ENCODE data around the gene TUBGCP6.

Gene TUBGCP6

GRCh38 chr22:50251477-50252081, 6.8 kb upstream of the TUBGCP6 start:
- DNase-seq (ENCODE audit: low read depth), result no peak
- TF ChIP-seq MAX (IDR thresholded peaks at IDR 0.05; ENCODE audit: low read depth, low read length) (no peak), CTCF (IDR thresholded peaks at IDR 0.05; ENCODE audit: low read depth, low read length) (no peak), MYC (IDR thresholded peaks at IDR 0.05; ENCODE audit: low read depth, low read length) (no peak), POLR2A (IDR thresholded peaks at IDR 0.05; ENCODE audit: extremely low read depth, insufficient read length) (no peak)
- H3K4me3 ChIP-seq (ENCODE audit: low read depth, low read length), result no peak overlapping the region

GRCh38 chr22:50250555-50251476, 6.0 kb upstream of the TUBGCP6 start, which contains the start of gene HDAC10:
Gene HDAC10 (minus strand): TSS chr22:50251265. CDS start chr22:50251032, 233 bp downstream.
- peak within 1 kb of the TSS; percentile 72 for H3K4me3 ChIP-seq (ENCODE audit: low read depth, low read length)
- TF ChIP-seq POLR2A (IDR thresholded peaks at IDR 0.05; ENCODE audit: extremely low read depth, insufficient read length) (peak; percentile 63), MYC (IDR thresholded peaks at IDR 0.05; ENCODE audit: low read depth, low read length) (no peak), MAX (IDR thresholded peaks at IDR 0.05; ENCODE audit: low read depth, low read length) (peak; percentile 27; the same call in 1 of the 2 replicates)
- DNase-seq (ENCODE audit: low read depth), result peak; percentile 91

GRCh38 chr22:50250249-50250554, 5.4 kb upstream of the TUBGCP6 start:
- TF ChIP-seq CTCF (IDR thresholded peaks at IDR 0.05; ENCODE audit: low read depth, low read length) (no peak), MYC (IDR thresholded peaks at IDR 0.05; ENCODE audit: low read depth, low read length) (no peak), POLR2A (IDR thresholded peaks at IDR 0.05; ENCODE audit: extremely low read depth, insufficient read length) (no peak), MAX (IDR thresholded peaks at IDR 0.05; ENCODE audit: low read depth, low read length) (no peak)
- peak overlapping the region; percentile 72 for H3K4me3 ChIP-seq (ENCODE audit: low read depth, low read length)
- no peak for DNase-seq (ENCODE audit: low read depth)

- H3K4me3 ChIP-seq (ENCODE audit: low read depth, low read length), result peak overlapping the region; percentile 72
- TF ChIP-seq POLR2A (IDR thresholded peaks at IDR 0.05; ENCODE audit: extremely low read depth, insufficient read length), result no peak
- TF ChIP-seq CTCF (IDR thresholded peaks at IDR 0.05; ENCODE audit: low read depth, low read length), result no peak
- TF ChIP-seq MAX (IDR thresholded peaks at IDR 0.05; ENCODE audit: low read depth, low read length), result no peak
- TF ChIP-seq MYC (IDR thresholded peaks at IDR 0.05; ENCODE audit: low read depth, low read length), result no peak
- DNase-seq (ENCODE audit: low read depth), result no peak
Observed at GRCh38 chr22:50249341-50250248, 4.8 kb upstream of the TUBGCP6 start.

GRCh38 chr22:50248196-50249081, 3.6 kb upstream of the TUBGCP6 start:
- no peak for DNase-seq (ENCODE audit: low read depth)
- no peak for TF ChIP-seq MAX (IDR thresholded peaks at IDR 0.05; ENCODE audit: low read depth, low read length)
- TF ChIP-seq MYC (IDR thresholded peaks at IDR 0.05; ENCODE audit: low read depth, low read length), result no peak
- TF ChIP-seq POLR2A (IDR thresholded peaks at IDR 0.05; ENCODE audit: extremely low read depth, insufficient read length), result no peak
- no peak for TF ChIP-seq CTCF (IDR thresholded peaks at IDR 0.05; ENCODE audit: low read depth, low read length)

More at GRCh38 chr22:50248196-50249081, 3.6 kb upstream of the TUBGCP6 start:
- no peak overlapping the region for H3K4me3 ChIP-seq (ENCODE audit: low read depth, low read length)
